Dendritic cell treated with granulocyte-macrophage colony-stimulating factor and Interleukin-4, amounts not matched to agents 40 ng/mL and 50 ng/mL, for 4 days (primary cell): ENCODE results near the gene ACVR1C.
"Not testable (repeated sequence)": the region's sequence is repeated elsewhere in the genome, so short reads cannot be mapped to it uniquely, and the experiment has no call there.

Experiments used
- H3K27ac Mint-ChIP-seq: one replicate; pipeline ENCODE4 v1.8.0; 2022; ENCODE audit warnings: mild to moderate bottlenecking, mixed read lengths
- H3K27me3 Mint-ChIP-seq: one replicate; pipeline ENCODE4 v1.8.0; 2022; ENCODE audit warnings: mild to moderate bottlenecking, mixed read lengths
- H3K36me3 Mint-ChIP-seq: one replicate; pipeline ENCODE4 v1.8.0; 2022; ENCODE audit warnings: low read depth, mixed read lengths
- H3K4me1 Mint-ChIP-seq: one replicate; pipeline ENCODE4 v1.8.0; 2022; ENCODE audit warnings: low read depth, mixed read lengths
- H3K4me3 Mint-ChIP-seq: one replicate; pipeline ENCODE4 v1.8.0; 2022; ENCODE audit warnings: mild to moderate bottlenecking, moderate library complexity, mixed read lengths
- H3K9me3 Mint-ChIP-seq: one replicate; pipeline ENCODE4 v1.8.0; 2022; ENCODE audit warnings: mixed read lengths
- intact Hi-C: fragments of 100-400 bp; cut with micrococcal nuclease; formaldehyde crosslinking; loops from one replicate; pipeline ENCODE4 v1.15.0; 2022

ACVR1C gene

GRCh38 chr2:157606534-157606933 is 22.1 kb downstream of the ACVR1C start:
- H3K27ac Mint-ChIP-seq: no peak overlapping the region
- no peaks in the 10 kb centered on the region for H3K36me3 Mint-ChIP-seq
- H3K27me3 Mint-ChIP-seq: no peaks in the 10 kb centered on the region
- H3K4me3 Mint-ChIP-seq: no peak overlapping the region
- no peaks in the 10 kb centered on the region for H3K4me1 Mint-ChIP-seq
- intact Hi-C loops: loop anchor here (10.0 kb wide), 1 partner anchor 398 kb away; no protein-coding TSS in a partner anchor
- peaks cover 8% of the 10 kb centered on the region for H3K9me3 Mint-ChIP-seq

DNA sequence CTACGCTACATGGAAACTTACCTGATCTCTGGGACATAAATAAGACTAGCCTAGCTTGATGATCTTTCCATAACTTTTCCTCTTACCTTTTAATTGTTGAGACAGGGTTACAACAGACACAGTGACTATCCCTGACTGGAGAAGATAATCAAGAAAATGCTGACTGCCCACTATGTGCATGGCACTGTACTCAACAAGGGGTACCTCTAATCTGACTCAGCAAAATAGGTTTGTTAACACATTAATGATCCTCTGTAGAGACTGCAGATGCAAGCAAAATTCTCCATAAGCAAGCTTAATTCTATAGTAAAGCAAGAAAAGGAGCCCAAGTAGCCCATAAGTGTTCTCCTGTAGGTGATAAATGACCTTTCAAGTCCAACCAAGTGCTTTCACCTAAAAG is 25.5 kb downstream of the ACVR1C start:
- Mint-ChIP-seq H3K36me3 (no peaks in the 10 kb centered on the region), H3K4me3 (no peak overlapping the region), H3K27me3 (no peaks in the 10 kb centered on the region), H3K4me1 (no peaks in the 10 kb centered on the region), H3K9me3 (no peaks in the 10 kb centered on the region), H3K27ac (no peak overlapping the region)
- intact Hi-C loops: loop anchor here (10.0 kb wide), 1 partner anchor 402 kb away; no protein-coding TSS in a partner anchor

- H3K9me3 Mint-ChIP-seq: no peaks in the 10 kb centered on the region
- peaks cover 10% of the 10 kb centered on the region for H3K27me3 Mint-ChIP-seq
- intact Hi-C loops: loop anchor here (10.0 kb wide), 1 partner anchor 403 kb away; no protein-coding TSS in a partner anchor
- no peak overlapping the region for H3K4me3 Mint-ChIP-seq
- H3K4me1 Mint-ChIP-seq: peaks cover 6% of the 10 kb centered on the region
- H3K36me3 Mint-ChIP-seq: no peaks in the 10 kb centered on the region
- H3K27ac Mint-ChIP-seq: no peak overlapping the region
These were observed 26.9 kb downstream of the ACVR1C start for GRCh38 chr2:157601807-157602206.

DNA sequence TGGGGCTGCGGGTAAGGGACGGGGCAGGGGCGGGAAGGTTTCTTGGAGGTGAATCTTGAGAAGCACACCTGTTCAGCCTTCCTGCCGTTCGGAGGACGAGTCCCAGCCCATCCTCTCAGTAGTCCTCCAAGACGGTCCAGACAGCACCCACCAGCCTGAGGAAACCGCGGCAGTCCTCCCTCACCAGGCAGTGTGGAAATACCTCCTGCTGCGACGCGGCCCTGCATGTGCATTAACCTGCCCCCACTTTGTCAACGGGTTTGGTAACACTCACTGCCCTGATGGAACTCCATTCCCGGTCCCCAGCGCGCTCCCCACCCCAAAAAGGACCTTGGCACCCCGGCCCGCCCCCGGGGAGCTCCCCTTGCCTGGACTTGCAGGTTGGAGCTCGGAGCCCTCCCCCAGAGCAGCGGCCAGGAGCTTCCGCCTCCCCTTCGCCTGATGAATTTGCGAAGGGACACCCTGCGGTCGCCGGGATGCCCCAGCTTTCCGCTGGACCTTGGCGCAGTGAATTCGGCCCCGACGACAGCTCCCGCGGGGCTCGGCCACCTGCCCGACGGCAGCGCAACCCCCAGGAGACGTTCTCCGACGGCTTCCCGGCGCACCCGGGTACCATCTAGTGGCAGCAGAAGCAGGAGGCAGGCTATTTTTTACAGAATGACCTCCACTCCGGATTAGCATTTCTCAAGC is 31.5 kb downstream of the ACVR1C start:
- Mint-ChIP-seq H3K9me3 (no peaks in the 10 kb centered on the region), H3K27ac (no peak overlapping the region), H3K27me3 (peaks cover 18% of the 10 kb centered on the region), H3K4me1 (peaks cover 7% of the 10 kb centered on the region), H3K4me3 (peak overlapping the region; percentile 63), H3K36me3 (no peaks in the 10 kb centered on the region)
- intact Hi-C loops: loop anchor here (2.0 to 5.0 kb wide), 2 partner anchors 85 to 270 kb away; no protein-coding TSS in a partner anchor

GRCh38 chr2:157593411-157593810 is 35.3 kb downstream of the ACVR1C start:
- no peak overlapping the region for H3K27ac Mint-ChIP-seq
- peaks cover 18% of the 10 kb centered on the region for H3K27me3 Mint-ChIP-seq
- no peaks in the 10 kb centered on the region for H3K9me3 Mint-ChIP-seq
- peaks cover 7% of the 10 kb centered on the region for H3K4me1 Mint-ChIP-seq
- intact Hi-C loops: loop anchor here (2.0 to 5.0 kb wide), 2 partner anchors 96 to 291 kb away; no protein-coding TSS in a partner anchor
- no peaks in the 10 kb centered on the region for H3K36me3 Mint-ChIP-seq
- H3K4me3 Mint-ChIP-seq: no peak overlapping the region

DNA sequence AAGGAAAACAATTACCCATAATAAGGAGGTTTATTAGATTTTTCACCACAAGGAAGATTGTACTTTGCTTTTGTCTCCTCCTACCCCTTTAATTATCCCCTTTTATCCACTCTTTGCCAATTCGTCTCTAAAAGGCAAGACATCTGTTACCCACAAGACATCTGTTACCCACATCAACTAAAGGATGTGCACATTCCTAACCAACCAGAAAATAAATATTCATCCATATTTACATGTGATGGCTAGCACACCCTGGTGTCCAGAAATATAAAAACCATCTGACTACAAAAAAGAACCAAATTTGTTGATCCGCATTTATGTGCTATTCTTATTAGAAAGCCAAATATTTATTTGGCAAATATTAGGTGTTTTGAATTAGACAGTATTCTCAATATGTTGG is 35.7 kb downstream of the ACVR1C start:
- Mint-ChIP-seq H3K27me3 (peaks cover 18% of the 10 kb centered on the region), H3K9me3 (no peaks in the 10 kb centered on the region), H3K27ac (no peak overlapping the region), H3K36me3 (no peaks in the 10 kb centered on the region), H3K4me1 (peaks cover 7% of the 10 kb centered on the region), H3K4me3 (no peak overlapping the region)
- intact Hi-C loops: loop anchor here (2.0 to 5.0 kb wide), 2 partner anchors 96 to 290 kb away; no protein-coding TSS in a partner anchor

- intact Hi-C loops: loop anchor here (2.0 to 5.0 kb wide), 2 partner anchors 95 to 290 kb away; no protein-coding TSS in a partner anchor
- Mint-ChIP-seq H3K4me3 (no peak overlapping the region), H3K9me3 (no peaks in the 10 kb centered on the region), H3K27me3 (peaks cover 14% of the 10 kb centered on the region), H3K4me1 (peaks cover 7% of the 10 kb centered on the region), H3K36me3 (no peaks in the 10 kb centered on the region), H3K27ac (no peak overlapping the region)
These were observed 36.3 kb downstream of the ACVR1C start for GRCh38 chr2:157592374-157592773.

DNA sequence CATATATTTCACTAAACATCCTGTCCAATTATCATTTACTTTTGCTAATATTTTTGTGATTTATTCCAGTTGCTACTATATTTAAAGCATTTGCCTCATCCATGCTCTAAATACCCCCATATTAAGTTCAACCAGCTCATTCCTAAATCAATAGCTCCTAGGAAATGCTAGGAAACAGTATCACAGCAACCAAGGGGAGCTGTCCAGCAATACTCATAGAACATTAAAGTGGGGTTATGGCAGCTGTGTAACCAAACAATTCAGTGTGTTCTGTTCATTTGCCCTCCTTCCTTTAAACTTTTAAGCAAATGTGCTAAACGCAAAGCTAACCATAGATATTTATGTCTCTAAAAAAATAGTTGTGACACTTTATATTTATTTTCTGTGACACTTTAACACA is 41.1 kb downstream of the ACVR1C start:
- H3K4me3 Mint-ChIP-seq: no peak overlapping the region
- intact Hi-C loops: no loop called here
- no peaks in the 10 kb centered on the region for H3K9me3 Mint-ChIP-seq
- no peaks in the 10 kb centered on the region for H3K36me3 Mint-ChIP-seq
- no peaks in the 10 kb centered on the region for H3K4me1 Mint-ChIP-seq
- H3K27me3 Mint-ChIP-seq: no peaks in the 10 kb centered on the region
- H3K27ac Mint-ChIP-seq: no peak overlapping the region

GRCh38 chr2:157574165-157574564 is 54.5 kb downstream of the ACVR1C start:
- Mint-ChIP-seq H3K4me3 (no peak overlapping the region), H3K27me3 (no peaks in the 10 kb centered on the region), H3K4me1 (no peaks in the 10 kb centered on the region), H3K9me3 (no peaks in the 10 kb centered on the region), H3K27ac (no peak overlapping the region), H3K36me3 (no peaks in the 10 kb centered on the region)
- intact Hi-C loops: no loop called here

- intact Hi-C loops: no loop called here
- Mint-ChIP-seq H3K27me3 (no peaks in the 10 kb centered on the region), H3K4me1 (no peaks in the 10 kb centered on the region), H3K4me3 (no peak overlapping the region), H3K27ac (no peak overlapping the region), H3K36me3 (no peaks in the 10 kb centered on the region), H3K9me3 (no peaks in the 10 kb centered on the region)
These were observed 55.9 kb downstream of the ACVR1C start for GRCh38 chr2:157572725-157573124.

- H3K4me1 Mint-ChIP-seq, intact Hi-C loops, H3K27ac Mint-ChIP-seq, H3K4me3 Mint-ChIP-seq, H3K9me3 Mint-ChIP-seq, H3K27me3 Mint-ChIP-seq, H3K36me3 Mint-ChIP-seq: not testable (repeated sequence)
These were observed 62.0 kb downstream of the ACVR1C start for GRCh38 chr2:157566623-157567022.

DNA sequence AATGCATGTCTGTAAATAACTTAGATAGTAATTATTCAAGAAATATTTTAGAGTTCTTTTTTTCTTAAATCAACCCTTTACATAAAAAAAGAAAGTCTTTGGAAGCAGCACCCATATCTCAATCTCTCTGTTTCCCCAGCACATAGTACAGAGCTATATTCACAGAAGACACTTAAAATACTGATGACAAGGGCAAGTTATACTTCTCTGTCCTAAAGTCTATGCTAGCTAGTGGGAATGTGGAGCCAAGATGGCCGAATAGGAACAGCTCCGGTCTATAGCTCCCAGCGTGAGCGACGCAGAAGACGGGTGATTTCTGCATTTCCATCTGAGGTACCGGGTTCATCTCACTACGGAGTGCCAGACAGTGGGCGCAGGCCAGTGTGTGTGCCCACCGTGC is 62.6 kb downstream of the ACVR1C start:
- H3K4me3 Mint-ChIP-seq, intact Hi-C loops, H3K9me3 Mint-ChIP-seq, H3K27me3 Mint-ChIP-seq, H3K4me1 Mint-ChIP-seq, H3K36me3 Mint-ChIP-seq, H3K27ac Mint-ChIP-seq: not testable (repeated sequence)

DNA sequence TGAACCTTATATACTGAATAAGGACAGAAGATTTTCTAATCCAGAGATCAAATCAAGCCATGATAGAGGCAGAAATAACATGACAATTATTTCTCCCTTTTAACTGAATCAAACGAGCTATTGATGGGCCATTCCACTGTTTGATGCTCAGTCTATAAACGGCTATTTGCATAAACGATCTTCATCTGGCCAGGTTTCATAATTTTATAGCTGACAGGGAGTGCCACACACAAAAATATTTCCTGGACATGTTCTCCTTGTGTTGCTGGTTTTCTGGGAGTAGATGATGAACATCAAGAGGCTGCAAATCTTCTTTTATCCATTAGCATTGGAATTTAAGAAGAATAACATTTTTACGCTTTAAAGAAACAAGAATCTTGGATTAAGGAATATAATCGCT is 63.1 kb downstream of the ACVR1C start:
- H3K27me3 Mint-ChIP-seq: no peaks in the 10 kb centered on the region
- H3K4me1 Mint-ChIP-seq: no peaks in the 10 kb centered on the region
- no peak overlapping the region for H3K4me3 Mint-ChIP-seq
- H3K36me3 Mint-ChIP-seq: no peaks in the 10 kb centered on the region
- intact Hi-C loops: no loop called here
- peaks cover 9% of the 10 kb centered on the region for H3K9me3 Mint-ChIP-seq
- H3K27ac Mint-ChIP-seq: no peak overlapping the region

DNA sequence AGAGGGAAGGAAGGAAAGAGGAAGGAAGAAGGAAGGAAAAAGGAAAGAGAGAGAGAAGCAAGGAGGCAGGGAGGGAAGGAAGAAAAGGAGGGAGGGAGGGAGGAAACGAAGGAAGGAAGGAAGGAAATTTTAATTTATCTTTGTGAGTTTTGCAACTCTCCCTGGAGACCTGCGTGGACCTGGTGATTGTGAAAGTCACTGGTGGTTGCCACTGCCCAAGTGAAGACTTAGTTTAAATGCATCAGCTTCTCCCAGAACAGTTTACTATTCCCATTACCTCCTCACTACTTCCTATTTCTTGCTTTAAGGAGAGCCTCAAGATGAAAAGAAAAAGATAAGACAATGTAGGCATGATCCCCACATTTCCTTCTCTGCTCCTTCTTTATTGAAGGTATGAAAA is 68.8 kb downstream of the ACVR1C start:
- Mint-ChIP-seq H3K9me3 (peaks cover 9% of the 10 kb centered on the region), H3K27ac (no peak overlapping the region), H3K4me3 (no peak overlapping the region), H3K27me3 (no peaks in the 10 kb centered on the region), H3K36me3 (no peaks in the 10 kb centered on the region), H3K4me1 (peaks cover 5% of the 10 kb centered on the region)
- intact Hi-C loops: no loop called here

DNA sequence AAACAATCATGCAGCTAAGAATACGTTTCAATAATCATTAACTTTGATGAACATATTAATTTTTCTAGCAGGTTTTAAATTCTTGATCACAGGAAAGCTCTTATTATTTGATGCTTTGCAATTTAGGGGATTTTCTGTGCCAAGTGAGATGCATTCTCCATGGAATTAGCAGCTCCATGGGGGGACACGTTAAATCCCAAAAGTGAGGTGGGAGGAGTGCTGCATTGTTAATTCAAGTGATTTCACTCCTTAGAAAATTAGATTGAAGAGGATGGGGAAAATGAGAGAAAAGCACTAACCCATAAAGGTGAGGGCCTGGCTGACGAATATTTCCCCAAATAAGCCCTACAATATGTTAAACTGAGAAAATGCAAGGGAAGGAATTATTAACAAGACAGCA is 69.2 kb downstream of the ACVR1C start:
- Mint-ChIP-seq H3K27ac (no peak overlapping the region), H3K4me1 (peaks cover 5% of the 10 kb centered on the region), H3K4me3 (no peak overlapping the region), H3K27me3 (no peaks in the 10 kb centered on the region), H3K36me3 (no peaks in the 10 kb centered on the region), H3K9me3 (peaks cover 9% of the 10 kb centered on the region)
- intact Hi-C loops: no loop called here
